IPS DF 19.7 (cell line): ENCODE data around the gene MAPK13.
"Not testable (repeated sequence)": the region's sequence is repeated elsewhere in the genome, so short reads cannot be mapped to it uniquely, and the experiment has no call there.

Experiments
- DNase-seq: peaks from one replicate; pipeline ENCODE4 v3.0.0-alpha.2; 2013; ENCODE audit warnings: low read depth, low spot score

MAPK13 gene

DNA sequence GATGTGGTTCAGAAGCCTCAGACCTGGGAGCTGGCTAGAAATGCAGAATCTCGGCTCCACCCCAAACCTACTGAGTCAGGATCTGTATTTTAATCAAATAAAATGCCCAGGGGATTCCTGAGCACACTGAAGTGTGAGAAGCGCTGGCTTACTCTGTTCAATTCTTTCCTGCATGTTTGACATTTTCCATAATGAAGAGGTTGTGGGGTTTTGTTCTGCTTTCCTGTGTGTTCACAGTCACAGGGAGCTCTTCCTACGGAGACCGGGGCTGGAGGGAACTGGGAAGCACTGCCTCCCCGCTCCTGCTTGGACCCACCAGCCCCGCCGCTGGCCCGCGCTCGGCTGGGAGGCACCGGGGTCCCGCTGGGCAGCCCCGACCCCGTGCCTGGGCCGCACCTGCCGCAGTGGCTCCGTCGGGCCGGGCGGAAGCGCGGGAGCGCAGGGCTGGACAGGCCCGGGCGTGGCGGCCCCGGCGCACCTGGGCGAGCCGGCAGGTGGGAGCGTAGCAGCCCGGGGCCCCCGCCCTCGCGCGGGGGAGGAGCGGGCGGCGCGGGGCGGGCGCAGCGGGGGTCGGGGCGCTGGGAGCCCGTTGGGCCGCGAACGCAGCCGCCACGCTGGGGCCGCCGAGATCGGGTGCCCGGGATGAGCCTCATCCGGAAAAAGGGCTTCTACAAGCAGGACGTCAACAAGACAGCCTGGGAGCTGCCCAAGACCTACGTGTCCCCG is at the start of gene MAPK13:
TSS of gene MAPK13 (plus strand) at position 573 of the 726 bp plus-strand sequence. CDS start at position 643, 70 bp downstream.
- no peak for DNase-seq

DNA sequence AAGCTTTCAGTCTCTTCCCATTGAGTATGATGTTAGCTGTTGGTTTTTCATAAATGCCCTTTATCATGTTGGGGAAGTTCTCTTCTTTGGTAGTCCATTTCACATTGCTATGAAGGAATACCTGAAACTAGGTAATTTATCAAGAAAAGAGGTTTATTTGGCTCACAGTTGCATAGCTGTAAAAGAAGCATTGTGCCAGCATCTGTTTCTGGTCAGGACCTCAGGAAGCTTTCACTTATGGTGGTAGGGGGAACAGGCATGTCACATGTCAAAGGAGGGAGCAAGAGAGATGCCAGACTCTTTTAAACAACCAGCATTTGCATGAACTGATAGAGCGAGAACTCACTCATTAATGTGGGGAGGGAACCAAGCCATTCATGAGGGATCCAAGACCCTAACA is 48.0 kb upstream of the MAPK13 start:
- no peak for DNase-seq

DNA sequence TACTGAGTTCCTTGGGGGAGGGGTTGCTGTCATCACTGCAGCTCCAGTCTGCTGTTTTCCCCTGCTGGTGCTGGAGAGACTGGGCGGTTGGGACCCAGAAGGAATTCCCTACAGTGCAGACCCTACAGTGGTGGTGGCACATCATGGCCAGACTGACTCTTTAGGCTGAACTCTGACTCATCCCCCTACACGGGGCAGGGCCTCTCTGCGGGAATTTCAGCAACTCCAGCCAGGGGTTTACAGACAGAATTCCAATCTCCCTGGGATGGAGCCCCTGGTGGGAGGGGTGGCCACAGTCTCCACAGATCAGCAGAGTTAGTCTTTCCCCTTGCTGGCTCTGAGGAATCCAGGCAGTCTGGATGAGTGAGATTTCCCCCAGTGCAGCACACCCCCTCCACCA is 46.9 kb upstream of the MAPK13 start:
- DNase-seq, result no peak

DNA sequence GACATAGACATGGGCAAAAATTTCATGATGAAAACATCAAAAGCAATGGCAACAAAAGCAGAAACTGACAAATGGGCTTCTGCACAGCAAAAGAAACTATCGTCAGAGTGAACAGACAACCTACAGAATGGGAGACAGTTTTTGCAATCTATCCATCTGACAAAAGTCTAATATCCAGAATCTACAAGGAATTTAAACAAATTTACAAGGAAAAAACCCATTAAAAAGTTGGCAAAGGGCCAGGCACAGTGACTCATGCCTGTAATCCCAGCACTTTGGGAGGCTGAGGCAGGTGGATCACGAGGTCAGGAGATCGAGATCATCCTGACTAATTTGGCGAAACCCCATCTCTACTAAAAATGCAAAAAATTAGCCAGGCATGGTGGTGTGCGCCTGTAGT is 42.1 kb upstream of the MAPK13 start:
- DNase-seq, result not testable (repeated sequence)

- DNase-seq, result no peak
Observed at GRCh38 chr6:36089048-36089447, 41.3 kb upstream of the MAPK13 start.

DNA sequence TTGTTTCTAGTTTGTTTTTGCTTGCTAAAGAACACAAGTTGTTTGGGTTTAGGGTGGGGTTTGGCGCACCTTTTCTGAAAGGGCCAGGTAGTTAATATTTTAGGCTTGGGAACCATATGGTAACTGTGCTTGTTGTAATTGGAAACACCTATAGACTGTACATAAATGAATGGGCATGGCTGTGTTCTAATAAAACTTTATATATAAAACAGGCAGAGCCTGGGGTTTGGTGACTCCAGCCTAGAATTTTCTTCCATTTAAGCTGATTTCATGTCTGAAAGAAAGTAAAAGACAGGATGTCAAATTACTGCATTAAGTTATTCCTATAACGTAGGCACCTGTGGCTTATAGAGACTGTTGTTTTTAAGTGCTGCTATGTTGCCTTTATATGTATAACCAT is 36.1 kb upstream of the MAPK13 start:
- DNase-seq, result no peak

DNA sequence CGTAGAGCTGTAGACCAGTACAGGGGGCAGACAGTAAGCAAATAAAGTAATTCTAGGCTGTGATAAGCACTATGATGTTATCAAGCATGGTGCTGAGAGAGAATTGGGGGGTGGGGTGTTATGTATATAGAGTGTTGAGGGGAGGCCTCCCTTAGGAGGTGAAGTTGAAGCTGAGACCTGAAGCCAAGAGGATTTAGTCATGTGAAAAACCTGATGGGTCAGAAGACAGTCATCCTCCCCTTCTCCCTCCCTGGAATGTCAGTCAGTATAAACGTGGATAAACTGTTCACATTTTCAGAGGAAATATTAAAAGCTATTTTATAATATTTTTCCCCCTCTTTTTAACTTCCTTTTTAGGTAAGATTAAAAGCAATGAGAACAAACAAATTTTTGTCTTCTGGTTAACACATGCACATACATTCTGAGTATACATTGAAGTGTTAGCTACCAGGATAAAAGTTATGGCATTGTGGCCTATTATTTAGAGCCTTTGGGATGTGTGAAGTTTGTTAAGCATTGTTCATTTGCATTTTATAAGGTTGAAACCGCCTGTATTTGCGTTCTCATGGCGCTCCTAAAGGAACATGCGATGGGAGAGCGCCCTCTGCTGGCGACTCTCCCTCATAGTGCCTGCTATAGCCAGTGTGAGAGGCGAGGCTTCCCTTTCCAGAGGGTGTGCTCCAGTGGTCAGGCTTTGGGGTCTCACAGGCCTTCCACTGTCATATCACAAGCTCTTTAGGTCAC is 35.4 kb upstream of the MAPK13 start:
- peak; percentile 20 for DNase-seq

DNA sequence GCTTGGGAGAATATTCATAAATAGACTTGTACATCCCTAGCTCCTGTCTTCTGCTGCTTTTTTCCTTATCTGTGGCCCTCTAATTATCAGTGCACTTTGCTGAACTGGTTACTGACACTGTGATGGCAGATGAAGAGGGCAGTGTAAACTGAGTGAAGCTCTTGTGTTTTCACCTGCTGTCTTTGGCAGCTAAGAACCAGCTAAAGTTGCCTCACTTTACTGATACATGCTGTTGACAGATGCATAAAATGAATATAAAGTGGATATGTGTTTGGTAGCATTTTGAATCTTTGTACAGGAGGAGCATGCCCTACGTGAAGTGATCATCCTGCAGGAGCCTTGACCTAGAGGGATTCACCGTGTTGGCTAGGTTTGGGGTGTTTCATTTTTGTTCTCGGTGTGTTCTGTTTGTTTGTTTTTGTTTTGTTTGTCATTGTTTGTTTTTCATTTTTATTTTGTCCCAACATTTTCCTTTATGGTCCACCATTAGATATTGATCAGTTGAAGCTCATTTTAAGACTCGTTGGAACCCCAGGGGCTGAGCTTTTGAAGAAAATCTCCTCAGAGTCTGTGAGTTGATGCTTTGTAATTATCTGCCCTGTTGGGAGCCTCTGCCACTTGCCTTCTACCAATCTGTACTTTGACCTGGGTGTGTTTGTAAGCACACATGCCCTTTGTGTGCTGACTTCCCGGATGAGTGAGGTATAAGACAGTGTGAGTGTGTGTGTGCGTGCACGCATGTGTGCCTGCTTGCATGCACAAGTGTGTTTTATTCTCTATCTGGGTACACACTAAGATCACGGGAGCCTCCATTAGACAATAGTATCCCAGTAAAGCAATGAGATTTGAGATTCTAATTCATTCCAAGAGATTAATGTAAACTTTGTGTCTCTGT is 34.6 kb upstream of the MAPK13 start:
- no peak for DNase-seq

GRCh38 chr6:36098253-36098919 is 31.9 kb upstream of the MAPK13 start:
- DNase-seq, result no peak

- no peak for DNase-seq
Observed at GRCh38 chr6:36098920-36099647, 31.2 kb upstream of the MAPK13 start.

GRCh38 chr6:36099869-36100483 is 30.3 kb upstream of the MAPK13 start:
- DNase-seq, result no peak

DNA sequence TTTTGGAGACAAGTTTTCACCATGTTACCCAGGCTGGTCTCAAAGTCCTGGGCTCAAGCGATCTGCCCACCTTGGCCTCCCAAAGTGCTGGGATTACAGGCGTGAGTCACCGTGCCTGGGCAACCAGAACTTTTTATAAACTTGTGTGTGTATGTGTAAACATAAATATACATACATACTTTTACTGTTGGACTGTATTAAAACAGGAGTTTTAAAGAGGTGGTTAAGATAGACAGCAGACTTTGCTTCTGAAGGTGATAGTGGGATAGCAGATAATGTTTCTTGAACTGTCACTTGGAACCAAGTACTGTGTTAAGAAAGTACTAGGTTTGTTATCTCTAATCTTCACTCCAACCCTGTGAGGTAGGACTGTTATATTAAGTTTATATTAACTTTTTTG is 28.6 kb upstream of the MAPK13 start:
- no peak for DNase-seq

- DNase-seq, result no peak
Observed at GRCh38 chr6:36102853-36103252, 27.5 kb upstream of the MAPK13 start.

GRCh38 chr6:36104836-36105235 is 25.5 kb upstream of the MAPK13 start:
- no peak for DNase-seq

GRCh38 chr6:36109092-36109491 is 21.2 kb upstream of the MAPK13 start:
- no peak for DNase-seq

- no peak for DNase-seq
Observed at GRCh38 chr6:36110050-36110449, 20.3 kb upstream of the MAPK13 start.

- DNase-seq, result no peak
Observed at GRCh38 chr6:36110863-36111262, 19.4 kb upstream of the MAPK13 start.

DNA sequence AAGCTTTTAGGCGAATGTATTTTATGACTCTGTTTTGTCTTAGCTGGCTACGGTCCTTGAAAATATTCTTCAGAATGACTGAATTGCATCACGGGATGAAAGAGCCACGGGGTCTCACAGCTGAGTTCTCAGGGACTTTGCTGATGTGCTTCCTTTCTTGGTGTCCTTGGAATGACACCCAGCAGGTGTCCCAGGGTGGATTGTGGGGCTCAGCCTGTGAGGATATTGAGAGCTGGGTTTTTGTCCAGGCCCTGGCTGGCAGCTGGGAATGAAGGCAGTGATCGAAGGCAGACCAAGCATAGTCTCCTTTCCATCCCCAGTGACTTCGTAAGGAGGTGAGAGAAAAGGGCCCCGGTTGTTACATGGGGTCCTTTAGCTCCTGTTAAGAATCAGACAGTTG is 18.8 kb upstream of the MAPK13 start:
- DNase-seq, result no peak

DNA sequence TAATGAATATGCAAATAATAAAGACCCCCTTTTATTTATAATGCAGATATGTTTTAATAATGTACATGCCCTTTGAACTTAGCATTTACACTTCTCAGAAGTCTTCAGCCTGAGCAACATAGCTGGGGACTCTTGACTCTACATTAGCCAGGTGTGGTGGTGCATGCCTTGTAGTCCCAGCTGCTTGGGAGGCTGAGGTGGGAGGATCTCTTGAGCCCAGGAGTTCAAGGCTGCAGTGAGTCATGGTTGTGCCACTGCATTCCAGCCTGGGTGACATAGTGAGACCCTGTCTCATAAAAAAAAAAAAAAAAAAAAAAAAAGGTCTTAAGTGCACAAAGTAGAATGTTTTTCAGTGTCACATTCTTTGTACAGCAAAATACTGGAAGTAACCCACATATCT is 17.3 kb upstream of the MAPK13 start:
- DNase-seq, result no peak

- DNase-seq, result no peak
Observed at GRCh38 chr6:36113703-36114102, 16.6 kb upstream of the MAPK13 start.
